ENCODE measurements around the gene LRRC2. TPM values are rescaled to one million over a fixed set of nuclear protein-coding genes. Genes with fewer than 3 reads are reported as not detected.
A peak's percentile ranks its signal among the peaks of the same experiment; 100 is the strongest.

The LRRC2 gene
- total RNA-seq, 1 donor from 2014 or later, result 114 TPM

DNA sequence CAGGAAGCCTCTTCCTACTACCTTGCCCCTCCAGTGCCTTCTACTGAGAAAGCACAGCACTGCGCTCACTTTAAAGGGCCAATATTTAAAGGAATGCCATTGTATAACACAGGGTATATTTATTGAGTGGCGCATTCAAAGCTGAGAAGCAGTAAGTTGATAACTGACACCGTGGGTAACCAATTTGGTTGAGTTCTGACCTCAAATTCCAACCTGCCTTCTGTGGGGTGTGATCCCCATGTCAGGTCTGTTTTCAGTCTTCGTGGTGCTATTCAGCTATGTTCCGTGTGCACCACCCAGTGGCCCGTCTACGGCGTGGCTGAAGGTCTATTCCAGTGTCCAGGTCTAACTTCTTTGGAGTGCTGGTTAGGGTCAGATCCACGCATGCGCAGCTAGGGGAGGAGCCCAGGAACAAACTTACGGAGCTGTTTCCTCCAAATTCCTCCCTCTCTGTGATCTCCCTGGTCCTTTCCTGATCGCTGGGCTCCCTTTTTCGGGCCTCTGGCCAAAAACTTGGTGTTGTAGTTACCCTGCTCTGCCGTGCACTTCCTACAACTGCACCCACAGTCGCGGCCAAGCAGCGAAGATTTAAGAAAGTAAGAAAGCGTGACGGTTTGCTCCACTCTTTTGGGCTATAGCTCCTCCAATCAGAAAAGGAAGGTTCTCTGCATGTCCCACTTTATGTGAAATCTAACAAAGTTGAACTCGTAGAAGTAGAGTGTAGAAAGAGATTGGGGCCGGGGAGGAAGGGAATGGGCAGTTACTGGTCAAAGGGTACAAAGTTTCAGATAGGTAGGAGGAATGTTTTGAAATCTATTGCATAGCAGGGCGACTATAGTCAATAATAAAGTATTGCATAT is 7.7 kb downstream of the LRRC2 start:
- DNase-seq, result peak; percentile 82
- TF ChIP-seq, protein P1, sequence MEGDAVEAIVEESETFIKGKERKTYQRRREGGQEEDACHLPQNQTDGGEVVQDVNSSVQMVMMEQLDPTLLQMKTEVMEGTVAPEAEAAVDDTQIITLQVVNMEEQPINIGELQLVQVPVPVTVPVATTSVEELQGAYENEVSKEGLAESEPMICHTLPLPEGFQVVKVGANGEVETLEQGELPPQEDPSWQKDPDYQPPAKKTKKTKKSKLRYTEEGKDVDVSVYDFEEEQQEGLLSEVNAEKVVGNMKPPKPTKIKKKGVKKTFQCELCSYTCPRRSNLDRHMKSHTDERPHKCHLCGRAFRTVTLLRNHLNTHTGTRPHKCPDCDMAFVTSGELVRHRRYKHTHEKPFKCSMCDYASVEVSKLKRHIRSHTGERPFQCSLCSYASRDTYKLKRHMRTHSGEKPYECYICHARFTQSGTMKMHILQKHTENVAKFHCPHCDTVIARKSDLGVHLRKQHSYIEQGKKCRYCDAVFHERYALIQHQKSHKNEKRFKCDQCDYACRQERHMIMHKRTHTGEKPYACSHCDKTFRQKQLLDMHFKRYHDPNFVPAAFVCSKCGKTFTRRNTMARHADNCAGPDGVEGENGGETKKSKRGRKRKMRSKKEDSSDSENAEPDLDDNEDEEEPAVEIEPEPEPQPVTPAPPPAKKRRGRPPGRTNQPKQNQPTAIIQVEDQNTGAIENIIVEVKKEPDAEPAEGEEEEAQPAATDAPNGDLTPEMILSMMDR (IDR thresholded peaks at IDR 0.05; ENCODE audit: borderline replicate concordance), result peak; percentile 63
- Histone ChIP-seq H3K9me3 (replicated peaks) (peaks cover 3% of the 10 kb centered on the region), H3K36me3 (no peaks in the 10 kb centered on the region), H3K27me3 (ENCODE audit: low read depth) (no peaks in the 10 kb centered on the region), H3K4me1 (peaks cover 68% of the 10 kb centered on the region), H3K27ac (replicated peaks) (peak overlapping the region; percentile 97), H3K4me3 (peak overlapping the region; percentile 61)
- intact Hi-C loops (cut with micrococcal nuclease), result no loop called here

DNA sequence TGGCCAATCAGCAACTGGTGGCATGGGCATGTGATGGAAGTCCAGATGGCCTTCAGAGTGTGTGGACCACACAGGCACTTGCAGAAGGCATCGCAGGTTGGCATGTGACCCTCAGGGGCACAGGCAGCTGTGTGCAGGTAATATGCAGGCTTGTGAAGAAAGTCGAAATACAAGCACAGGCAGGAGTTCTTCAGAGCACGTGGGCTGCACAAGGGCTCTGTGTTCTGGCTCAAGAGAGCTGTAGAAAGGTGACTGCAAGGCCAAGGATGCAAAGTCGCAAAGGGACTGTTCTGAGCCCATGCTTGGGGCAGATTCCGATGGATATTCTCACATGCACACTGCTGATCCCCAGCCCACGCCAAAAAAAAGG is 8.3 kb downstream of the LRRC2 start:
- DNase-seq, result no peak
- Histone ChIP-seq H3K27ac (replicated peaks) (peak overlapping the region; percentile 97), H3K4me3 (peak overlapping the region; percentile 61), H3K4me1 (peaks cover 70% of the 10 kb centered on the region), H3K27me3 (ENCODE audit: low read depth) (no peaks in the 10 kb centered on the region), H3K9me3 (replicated peaks) (peaks cover 3% of the 10 kb centered on the region), H3K36me3 (no peaks in the 10 kb centered on the region)
- TF ChIP-seq, protein P1 (IDR thresholded peaks at IDR 0.05; ENCODE audit: borderline replicate concordance), result no peak
- intact Hi-C loops (cut with micrococcal nuclease), result no loop called here

DNA sequence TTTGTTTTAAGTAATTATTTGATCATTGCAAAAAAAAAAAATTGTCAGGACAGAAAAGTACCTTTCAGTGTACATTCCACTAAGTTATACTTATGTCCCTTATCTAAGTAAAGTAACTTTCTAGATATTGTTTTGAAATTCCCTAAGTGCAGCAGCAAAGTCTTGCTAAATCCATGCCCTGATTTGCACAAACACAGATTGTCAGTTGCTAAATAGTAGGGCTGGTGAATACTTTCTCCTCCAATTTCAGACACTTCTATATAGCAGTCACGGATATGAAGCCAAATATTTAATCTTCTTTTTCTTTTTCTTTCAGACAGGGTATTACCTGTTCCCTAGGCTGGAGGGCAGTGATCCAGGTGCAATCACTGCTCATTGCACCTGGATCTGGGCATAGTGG is 12.9 kb downstream of the LRRC2 start:
- no peak overlapping the region for H3K4me3 ChIP-seq
- peaks cover 15% of the 10 kb centered on the region for H3K36me3 ChIP-seq
- TF ChIP-seq, protein P1 (IDR thresholded peaks at IDR 0.05; ENCODE audit: borderline replicate concordance), result no peak
- no peaks in the 10 kb centered on the region for H3K9me3 ChIP-seq (replicated peaks)
- no peak for DNase-seq
- peaks cover 46% of the 10 kb centered on the region for H3K4me1 ChIP-seq
- no peaks in the 10 kb centered on the region for H3K27me3 ChIP-seq (ENCODE audit: low read depth)
- intact Hi-C loops (cut with micrococcal nuclease), result no loop called here
- H3K27ac ChIP-seq (replicated peaks), result no peak overlapping the region

DNA sequence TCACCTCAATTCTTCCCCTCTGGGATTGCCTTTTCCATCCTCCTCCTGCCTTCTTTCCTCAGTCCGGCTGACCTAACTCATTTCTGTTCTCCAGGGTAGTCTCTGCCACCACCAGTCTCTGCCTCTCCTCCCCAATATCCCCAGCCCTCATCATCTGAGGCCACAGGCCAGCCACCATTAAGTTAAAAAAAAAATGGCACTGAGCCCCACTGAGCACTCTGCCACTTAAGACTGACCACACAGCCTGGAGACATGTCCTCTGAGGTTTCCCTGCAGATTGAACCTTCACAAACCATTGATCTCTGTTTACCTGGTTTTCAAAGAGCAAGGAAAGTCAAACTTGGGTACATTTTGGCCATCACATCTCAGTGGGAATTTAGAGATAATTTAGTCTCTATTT is 13.6 kb downstream of the LRRC2 start:
- no peak for DNase-seq
- H3K4me3 ChIP-seq, result no peak overlapping the region
- intact Hi-C loops (cut with micrococcal nuclease), result no loop called here
- H3K9me3 ChIP-seq (replicated peaks), result no peaks in the 10 kb centered on the region
- H3K36me3 ChIP-seq, result peaks cover 15% of the 10 kb centered on the region
- H3K4me1 ChIP-seq, result peaks cover 42% of the 10 kb centered on the region
- H3K27ac ChIP-seq (replicated peaks), result peak overlapping the region; percentile 16
- TF ChIP-seq, protein P1 (IDR thresholded peaks at IDR 0.05; ENCODE audit: borderline replicate concordance), result no peak
- no peaks in the 10 kb centered on the region for H3K27me3 ChIP-seq (ENCODE audit: low read depth)

DNA sequence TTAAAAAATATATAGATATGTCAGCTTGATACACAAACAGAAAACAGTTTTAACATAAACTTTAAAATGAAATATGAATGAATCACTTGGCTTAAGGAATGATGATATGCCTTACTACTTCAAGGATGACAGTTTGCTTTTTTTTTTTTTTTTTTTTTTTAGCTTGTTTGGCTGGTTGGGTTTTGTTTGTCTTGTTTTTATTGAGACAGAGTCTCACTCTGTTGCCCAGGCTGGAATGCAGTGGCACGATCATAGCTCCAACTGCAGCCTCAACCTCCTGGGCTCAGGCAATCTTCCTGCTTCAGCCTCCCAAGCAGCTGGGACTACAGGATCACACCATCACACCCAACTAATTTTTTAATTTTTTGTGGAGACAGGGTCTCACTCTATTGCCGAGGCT is 14.5 kb downstream of the LRRC2 start:
- DNase-seq, result no peak
- no peaks in the 10 kb centered on the region for H3K9me3 ChIP-seq (replicated peaks)
- intact Hi-C loops (cut with micrococcal nuclease), result no loop called here
- peaks cover 19% of the 10 kb centered on the region for H3K36me3 ChIP-seq
- H3K4me1 ChIP-seq, result peaks cover 43% of the 10 kb centered on the region
- TF ChIP-seq, protein P1 (IDR thresholded peaks at IDR 0.05; ENCODE audit: borderline replicate concordance), result no peak
- no peak overlapping the region for H3K4me3 ChIP-seq
- no peaks in the 10 kb centered on the region for H3K27me3 ChIP-seq (ENCODE audit: low read depth)
- no peak overlapping the region for H3K27ac ChIP-seq (replicated peaks)

All from left ventricle myocardium inferior (tissue), 1 donor.